Measurements from ENCODE around the gene ASB15.
A peak's percentile ranks its signal among the peaks of the same experiment; 100 is the strongest.
"Not testable (repeated sequence)": the region's sequence is repeated elsewhere in the genome, so short reads cannot be mapped to it uniquely, and the experiment has no call there.

The ASB15 gene

DNA sequence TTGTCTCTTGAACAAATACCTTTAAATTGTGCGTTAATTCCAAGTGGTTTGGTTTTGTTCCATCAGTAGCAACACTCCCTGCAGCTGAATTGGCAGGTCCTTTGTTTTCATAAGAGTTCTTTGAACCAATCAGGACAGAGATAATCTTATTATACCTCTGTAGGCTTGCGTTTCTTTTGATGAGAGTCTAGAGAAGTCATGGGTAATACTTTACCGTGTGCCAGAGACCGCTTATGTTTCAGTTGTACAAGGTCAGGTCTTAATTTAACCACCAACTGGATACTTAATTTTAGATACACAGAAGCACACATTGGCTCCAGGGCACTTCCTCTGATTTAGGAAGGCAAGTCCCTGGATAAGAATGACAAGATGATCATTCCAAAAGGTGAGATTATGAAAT lies at the start of gene ASB15:
ASB15 (plus strand) TSS at position 292 of the 400 bp plus-strand sequence. CDS start 12,682 bp downstream, outside the sequence.
- no peak for DNase-seq (ENCODE audit: low read depth in 3 of 3, low spot score in 1 of 3)

- not testable (repeated sequence) for DNase-seq (ENCODE audit: low read depth in 3 of 3, low spot score in 1 of 3)
Observed at GRCh38 chr7:123552134-123552533, 49.5 kb upstream of the ASB15 start.

- DNase-seq (ENCODE audit: low read depth in 3 of 3, low spot score in 1 of 3): no peak
Observed at GRCh38 chr7:123552641-123553040, 49.0 kb upstream of the ASB15 start.

DNA sequence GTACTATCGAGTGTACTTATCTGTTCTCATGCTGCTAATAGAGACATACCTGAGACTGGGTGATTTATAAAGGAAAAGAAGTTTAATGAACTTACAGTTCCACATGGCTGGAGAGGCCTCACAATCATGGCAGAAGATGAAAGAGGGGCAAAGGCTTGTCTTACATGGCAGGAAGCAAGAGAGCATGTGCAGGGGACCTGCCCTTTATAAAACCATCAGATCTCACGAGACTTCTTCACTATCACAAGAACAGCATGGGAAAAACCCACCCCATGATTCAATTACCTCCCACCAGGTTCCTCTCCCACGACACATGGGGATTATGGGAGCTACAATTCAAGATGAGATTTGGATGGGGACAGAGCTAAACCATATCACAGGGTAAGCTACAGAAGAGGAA lies 48.5 kb upstream of the ASB15 start:
- DNase-seq (ENCODE audit: low read depth in 3 of 3, low spot score in 1 of 3): no peak

DNA sequence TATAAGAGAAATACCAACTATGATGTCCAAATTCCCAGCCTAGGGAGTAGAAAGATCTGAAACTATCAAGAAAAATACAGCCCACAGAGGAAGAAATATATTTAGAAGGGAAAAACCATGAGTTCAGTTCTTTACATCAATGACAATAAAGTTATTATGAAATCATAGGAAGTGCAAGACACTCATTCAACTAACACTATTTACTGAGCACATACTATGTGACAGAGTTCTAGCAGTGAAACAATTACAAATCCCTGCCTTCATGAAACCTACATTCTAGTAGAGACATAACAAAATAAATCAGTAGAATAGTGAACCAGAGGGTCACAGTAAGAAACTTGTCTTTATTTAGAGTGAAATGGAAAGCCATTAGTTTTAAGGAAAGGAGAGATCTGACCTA lies 46.1 kb upstream of the ASB15 start:
- DNase-seq (ENCODE audit: low read depth in 3 of 3, low spot score in 1 of 3): no peak

DNA sequence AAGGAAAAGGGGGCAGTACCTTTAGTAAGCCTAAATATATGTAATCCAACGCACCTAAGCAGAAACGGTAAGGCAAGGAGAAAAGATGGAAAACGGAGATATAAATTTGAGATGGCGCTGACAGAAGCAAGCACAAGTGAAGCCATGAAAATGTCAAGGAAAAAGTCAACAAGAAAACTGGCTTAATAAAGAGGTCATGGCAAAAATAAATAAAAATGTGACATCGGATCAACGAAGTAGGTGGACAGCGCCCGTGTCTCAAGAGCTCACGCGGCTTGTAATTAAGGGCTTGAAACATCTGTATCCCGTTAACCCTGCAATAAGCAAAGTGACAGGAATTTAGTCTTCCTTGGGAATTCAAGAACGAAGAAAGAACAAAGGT lies 44.6 kb upstream of the ASB15 start:
- DNase-seq (ENCODE audit: low read depth in 3 of 3, low spot score in 1 of 3): no peak

DNA sequence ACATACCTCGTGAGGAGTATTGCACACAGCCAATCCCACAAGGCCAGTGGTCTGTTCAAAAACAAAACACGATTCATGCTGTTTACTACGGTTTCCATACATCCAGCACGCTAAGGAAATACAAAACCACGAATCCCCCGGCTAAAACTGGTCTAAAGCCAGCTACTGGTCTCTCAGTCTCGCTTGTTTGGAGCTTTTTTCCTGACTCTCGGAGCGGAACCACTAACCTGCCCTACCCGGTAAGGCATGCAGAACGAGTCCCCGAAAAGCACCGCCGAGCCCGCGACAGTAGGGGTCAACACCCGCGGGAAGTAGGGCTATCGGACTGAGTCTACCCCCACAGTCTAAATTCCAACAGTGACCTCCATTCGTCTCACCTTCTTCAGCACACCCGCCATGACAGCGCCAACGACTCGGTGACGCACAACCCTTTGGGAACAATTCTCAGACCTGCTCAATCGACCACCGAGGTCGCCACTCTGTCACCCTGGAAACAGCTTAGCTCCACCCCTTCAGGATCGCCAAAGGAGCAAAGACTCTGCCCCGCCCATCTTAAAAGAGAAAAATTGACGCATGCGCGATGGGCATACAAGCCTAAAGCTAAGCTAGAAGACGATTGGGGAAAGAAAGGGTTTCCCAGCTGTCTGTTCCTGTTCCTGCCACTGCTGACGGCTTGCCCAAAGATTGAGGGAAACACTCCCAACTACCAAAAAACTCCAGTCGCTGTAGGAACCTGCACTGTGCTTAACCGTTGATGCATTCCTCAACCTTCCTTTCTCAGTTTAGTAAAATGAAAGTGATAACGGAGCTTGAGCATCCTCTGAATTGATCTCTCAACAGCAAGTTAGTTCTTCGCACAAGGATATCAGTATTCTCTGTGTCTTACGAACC lies 44.0 kb upstream of the ASB15 start, which contains the start of gene NDUFA5:
NDUFA5 (minus strand) TSS at position 421 of the 891 bp plus-strand sequence; CDS start at position 398, 23 bp downstream.
- DNase-seq (ENCODE audit: low read depth in 3 of 3, low spot score in 1 of 3): peak; percentile 80 to 95 (median 92)

- no peak for DNase-seq (ENCODE audit: low read depth in 3 of 3, low spot score in 1 of 3)
Observed at GRCh38 chr7:123558289-123558874, 43.2 kb upstream of the ASB15 start.

DNA sequence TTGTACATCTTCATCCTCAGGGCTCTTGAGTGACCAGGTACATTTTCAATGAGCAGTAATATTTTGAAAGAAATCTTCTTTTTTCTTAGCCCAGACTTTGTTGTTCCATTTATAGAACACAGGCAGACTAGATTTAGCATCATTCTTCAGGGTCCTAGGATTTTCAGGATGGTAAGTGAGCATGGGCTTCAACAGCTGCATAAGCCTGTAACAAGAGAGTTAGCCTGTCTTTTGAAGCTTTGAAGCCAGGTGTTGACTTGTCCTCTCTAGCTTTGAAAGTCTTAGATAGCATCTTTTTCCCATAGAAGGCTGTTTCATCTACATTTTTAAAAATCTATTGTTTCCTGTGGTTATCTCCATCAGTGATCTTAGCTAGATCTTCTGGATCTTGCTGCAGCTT lies 39.5 kb upstream of the ASB15 start:
- no peak for DNase-seq (ENCODE audit: low read depth in 3 of 3, low spot score in 1 of 3)

DNA sequence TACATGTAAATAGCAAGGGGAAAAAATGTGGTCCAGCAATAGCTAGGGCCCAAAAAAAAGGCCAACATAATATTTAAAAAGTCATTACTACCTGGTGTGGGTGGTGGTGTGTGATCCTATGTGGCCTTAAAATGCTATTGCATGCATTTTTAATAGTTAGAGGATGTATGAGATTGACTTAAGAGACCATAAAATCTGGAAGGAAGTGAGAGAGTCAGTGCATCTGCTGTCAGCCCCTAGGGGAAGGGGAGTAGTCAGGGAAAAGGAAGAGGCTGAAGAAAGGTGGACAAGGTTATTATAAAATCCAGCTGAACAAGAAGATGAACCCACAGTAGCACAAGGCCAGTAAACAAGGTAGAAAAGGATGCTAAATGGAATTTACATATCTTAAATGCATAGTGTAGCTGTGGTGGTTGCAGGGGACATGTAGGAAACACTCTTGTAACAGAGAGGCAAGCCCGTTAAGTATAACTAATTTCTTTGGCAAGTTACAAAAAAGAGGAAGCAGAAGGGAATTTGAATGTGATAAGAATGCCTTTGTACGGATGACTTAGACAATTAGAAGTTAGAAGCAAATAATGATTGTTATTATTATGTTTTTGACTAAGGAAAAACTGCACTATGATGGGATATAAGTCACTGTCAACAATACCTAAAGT lies 32.1 kb upstream of the ASB15 start:
- DNase-seq (ENCODE audit: low read depth in 3 of 3, low spot score in 1 of 3): no peak

DNA sequence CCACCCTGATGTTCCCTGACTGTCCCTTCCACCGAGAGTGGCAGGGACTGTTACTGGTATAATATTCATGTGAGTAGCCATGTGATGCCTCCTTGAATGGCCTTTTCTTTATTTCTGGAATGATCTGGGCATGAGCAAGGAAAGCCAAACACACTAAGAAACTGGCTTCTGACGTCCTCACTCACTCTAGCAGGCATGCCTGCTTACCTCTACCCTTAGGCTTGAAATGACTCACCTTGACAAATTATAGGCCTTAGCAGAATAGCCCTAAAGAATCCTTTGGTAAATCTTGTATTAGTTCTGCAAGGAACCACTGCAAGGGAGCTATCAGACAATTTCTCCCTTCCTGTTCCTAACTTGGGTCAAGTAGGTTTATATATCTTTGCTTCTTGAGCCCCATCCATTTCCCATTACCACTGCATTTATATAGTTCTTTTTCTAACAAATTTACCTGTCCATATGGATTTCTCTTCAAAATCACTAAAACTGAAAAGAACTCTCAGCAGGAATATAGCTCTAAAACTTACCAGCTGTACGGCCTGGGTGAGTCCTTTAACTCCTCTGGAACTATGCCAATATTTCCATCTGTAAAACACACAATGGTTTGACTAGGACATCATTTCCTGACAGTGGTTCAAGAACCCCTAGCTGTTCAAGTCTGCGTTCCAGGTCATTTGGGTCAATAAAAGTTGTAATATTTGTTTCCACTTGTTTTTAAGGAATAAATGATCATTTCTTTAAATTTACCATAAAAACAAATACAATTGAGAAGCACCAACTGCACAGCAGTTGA lies 31.0 kb upstream of the ASB15 start:
- DNase-seq (ENCODE audit: low read depth in 3 of 3, low spot score in 1 of 3): no peak

GRCh38 chr7:123571187-123571586 lies 30.4 kb upstream of the ASB15 start:
- DNase-seq (ENCODE audit: low read depth in 3 of 3, low spot score in 1 of 3): no peak

DNA sequence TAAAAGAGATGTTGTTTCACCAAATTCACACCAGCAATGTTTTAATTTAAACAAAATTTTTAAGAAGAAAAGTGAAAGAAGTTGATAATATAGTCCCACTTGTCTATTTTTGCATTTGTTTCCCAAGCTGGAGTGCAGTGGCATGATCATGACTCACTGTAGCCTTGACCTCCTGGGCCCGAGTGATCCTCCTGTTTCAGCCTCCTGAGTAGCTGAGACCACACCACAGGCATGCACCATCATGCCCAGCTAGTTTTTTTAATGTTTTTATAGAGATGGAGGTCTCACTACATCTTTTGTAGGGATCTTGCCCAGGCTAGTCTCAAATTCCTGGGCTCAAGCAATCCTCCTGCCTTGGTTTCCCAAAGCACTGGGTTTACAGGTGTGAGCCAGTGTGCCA lies 29.9 kb upstream of the ASB15 start:
- no peak for DNase-seq (ENCODE audit: low read depth in 3 of 3, low spot score in 1 of 3)

GRCh38 chr7:123573341-123573740 lies 28.3 kb upstream of the ASB15 start:
- DNase-seq (ENCODE audit: low read depth in 3 of 3, low spot score in 1 of 3): no peak

DNA sequence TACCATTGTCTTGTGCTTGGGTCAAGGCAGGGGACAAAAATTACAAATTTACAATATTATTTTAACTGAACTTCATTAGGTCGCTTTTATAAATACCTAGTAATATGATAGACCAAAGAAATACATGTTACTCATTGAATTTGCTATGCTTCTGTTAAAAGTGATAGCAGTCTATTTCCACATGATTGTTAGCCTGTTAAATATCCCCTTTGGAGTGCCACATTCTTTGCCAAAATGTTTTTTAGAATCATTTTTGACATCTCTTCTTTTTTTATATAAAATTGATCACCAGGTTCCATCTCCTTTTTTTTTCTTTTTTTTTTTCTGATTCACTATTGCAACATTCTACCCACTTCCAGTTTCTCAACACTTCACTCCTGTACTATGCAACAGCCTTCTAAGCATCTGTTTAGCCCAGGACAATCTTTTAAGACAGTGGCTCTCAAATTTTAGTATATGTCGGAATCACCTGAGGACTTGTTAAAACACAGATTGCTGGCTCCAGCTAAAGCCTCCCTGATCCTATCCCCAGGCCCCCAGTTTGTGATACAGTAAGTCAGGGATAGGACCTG lies 27.6 kb upstream of the ASB15 start:
- DNase-seq (ENCODE audit: low read depth in 3 of 3, low spot score in 1 of 3): no peak

DNA sequence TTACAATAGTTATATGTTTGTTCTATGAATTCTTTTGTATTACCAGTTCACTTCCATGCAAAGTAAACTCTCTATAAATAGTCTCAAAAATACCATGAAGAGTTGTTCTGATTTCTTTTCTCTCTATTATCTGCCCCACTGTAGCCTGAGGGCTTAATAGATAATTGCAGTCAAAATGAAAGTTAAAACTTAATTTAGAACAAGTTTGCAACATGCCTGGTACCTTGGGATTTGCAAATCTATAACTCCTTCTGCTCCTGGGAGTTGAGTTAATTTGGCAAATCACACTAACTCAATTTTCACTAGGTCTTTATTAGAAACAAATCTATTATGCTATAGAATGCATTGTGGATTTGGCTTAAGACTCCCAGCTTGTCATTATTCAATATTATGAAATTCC lies 22.2 kb upstream of the ASB15 start:
- DNase-seq (ENCODE audit: low read depth in 3 of 3, low spot score in 1 of 3): no peak

DNA sequence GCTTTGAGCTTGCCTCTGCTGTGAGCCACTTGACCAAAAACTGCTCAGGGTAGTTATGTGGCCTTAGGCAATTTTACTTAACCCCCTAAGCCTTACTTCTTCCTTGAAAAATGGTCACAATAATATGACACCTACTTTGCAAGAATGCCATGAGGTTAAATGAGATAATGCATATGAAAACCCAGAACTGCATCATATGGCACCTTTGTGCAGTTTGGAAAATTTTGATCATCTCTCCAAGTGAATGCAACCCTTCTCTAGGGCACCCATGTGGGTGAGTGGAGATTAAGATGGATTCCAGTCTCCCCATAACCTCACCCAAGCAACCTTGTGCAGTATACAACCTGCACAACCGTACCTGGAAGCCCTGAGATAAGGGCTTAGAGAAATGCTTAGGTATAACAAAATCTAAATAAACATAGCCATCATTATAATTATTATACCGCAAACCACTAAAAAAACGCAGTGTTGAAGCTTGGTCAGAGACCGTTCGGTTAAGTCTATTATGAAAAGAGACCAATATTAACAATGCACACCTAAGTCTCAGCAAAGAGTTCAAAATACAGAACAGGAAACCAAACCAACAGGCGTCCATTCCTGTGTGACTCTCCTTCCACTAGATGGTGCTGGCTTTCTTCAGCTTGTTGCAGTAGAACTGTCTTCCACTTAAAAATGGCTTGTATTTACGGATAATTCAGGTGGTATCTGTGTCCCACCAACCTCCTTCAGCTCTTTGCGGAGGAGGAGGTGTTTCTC lies 21.0 kb upstream of the ASB15 start:
- DNase-seq (ENCODE audit: low read depth in 3 of 3, low spot score in 1 of 3): no peak

DNA sequence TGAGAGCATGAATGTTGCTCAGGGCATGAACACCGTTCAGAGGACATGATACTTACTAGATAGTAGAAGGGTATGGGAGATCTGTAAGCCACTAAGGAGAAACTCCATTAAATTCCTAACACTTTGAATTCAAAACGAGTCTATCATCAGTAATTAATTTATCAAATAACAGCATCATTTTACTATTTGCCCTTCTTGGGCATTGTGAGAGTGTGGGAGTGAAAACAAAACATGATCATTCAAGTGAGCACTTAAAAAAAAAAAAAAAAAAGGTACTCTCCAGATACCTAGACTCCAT lies 20.5 kb upstream of the ASB15 start:
- no peak for DNase-seq (ENCODE audit: low read depth in 3 of 3, low spot score in 1 of 3)

DNA sequence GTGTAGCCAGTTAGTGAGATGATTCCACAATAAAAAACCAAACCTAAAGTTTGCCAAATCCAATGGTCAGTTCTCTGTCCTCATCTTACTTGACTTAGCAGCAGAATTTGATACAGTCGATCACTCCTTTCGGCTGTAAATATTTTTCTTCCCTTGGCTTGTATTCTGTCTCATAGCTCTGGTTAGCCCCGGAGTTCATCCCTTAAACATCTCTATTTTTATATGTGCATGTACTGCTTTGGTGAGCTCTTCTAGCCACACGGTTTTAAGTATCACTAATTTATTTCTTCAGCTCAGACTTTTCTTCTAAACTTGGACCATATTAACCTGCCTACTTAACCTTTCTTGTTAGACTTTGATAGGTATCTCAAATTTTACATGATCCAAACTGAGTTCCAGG lies 17.8 kb upstream of the ASB15 start:
- no peak for DNase-seq (ENCODE audit: low read depth in 3 of 3, low spot score in 1 of 3)

DNA sequence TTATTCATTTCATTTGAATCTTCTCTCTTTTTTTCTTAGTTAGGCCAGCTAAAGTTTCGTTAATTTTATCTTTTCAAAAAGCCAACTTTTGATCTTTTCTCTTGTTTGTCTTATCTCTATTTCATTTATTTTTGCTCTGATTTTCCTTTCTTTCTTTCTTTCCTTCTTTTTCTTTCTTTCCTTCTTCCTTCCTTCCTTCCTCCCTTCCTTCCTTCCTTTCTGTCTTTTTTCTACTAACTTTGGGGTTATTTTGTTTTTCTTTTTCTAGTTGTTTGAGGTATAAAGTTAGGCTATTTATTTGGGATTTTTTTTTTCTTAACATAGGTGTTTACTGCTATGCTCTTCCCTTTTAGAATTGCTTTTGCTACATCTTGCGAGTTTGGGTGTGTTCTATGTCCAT lies 13.2 kb upstream of the ASB15 start:
- no peak for DNase-seq (ENCODE audit: low read depth in 3 of 3, low spot score in 1 of 3)
